Dermis lymphatic vessel endothelial cell (primary cell): ENCODE results near the gene MMAA. TPM values are rescaled to one million over a fixed set of nuclear protein-coding genes. Genes with fewer than 3 reads are reported as not detected.

Source experiments
- total RNA-seq: library from RNA; depleted of rRNA; stranded (reverse); fragments of >200 nt; gene quantifications from 2 replicates; pipeline ENCODE4 v1.2.1, GENCODE V29; 2014

The MMAA gene
- 2.0 and 2.1 TPM in 2 replicates for total RNA-seq

GRCh38 chr4:145618932-145619638 lies at the start of gene MMAA:
MMAA (plus strand) TSS chr4:145619385; CDS start chr4:145639140, 19,755 bp downstream.

GRCh38 chr4:145679991-145680455 lies 60.8 kb downstream of the MMAA start, which contains the start of gene C4orf51:
C4orf51 (plus strand) TSS chr4:145680146; CDS start chr4:145680204, 58 bp downstream.

Other genes starting within 250 kb of the MMAA start
- gene SMAD1, start 137.5 kb upstream of the MMAA start, total RNA-seq: 53.0 and 63.7 TPM in 2 replicates
- not detected in 2 replicates for gene C4orf51, start 60.8 kb downstream of the MMAA start, total RNA-seq